KOPT-K1 (cell line): Measurements from ENCODE around the gene PDE6D.

Experiments used
- H3K27ac ChIP-seq: fragments of 200-600 bp; sonication (generic); 2 replicates; pipeline ENCODE4 v1.5.1; 2016; ENCODE audit warnings: antibody characterized with exemption, mild to moderate bottlenecking, low read depth, low read length; ENCODE audit not compliant: poor library complexity, severe bottlenecking
- H3K36me3 ChIP-seq: fragments of 200-600 bp; sonication (generic); 2 replicates; pipeline ENCODE4 v1.5.1; 2017; ENCODE audit warnings: antibody characterized with exemption, mild to moderate bottlenecking, low read length, moderate library complexity; ENCODE audit not compliant: insufficient read depth
- H3K9me3 ChIP-seq: fragments of 200-600 bp; sonication (generic); 2 replicates; pipeline ENCODE4 v1.5.1; 2017; ENCODE audit warnings: antibody characterized with exemption, low read length, mild to moderate bottlenecking; ENCODE audit not compliant: insufficient read depth, poor library complexity, severe bottlenecking

Gene PDE6D

GRCh38 chr2:231687133-231687852 is 93.8 kb downstream of the PDE6D start:
- no peaks in the 10 kb centered on the region for H3K36me3 ChIP-seq
- peak overlapping the region; percentile 91 for H3K27ac ChIP-seq
- H3K9me3 ChIP-seq = no peaks in the 10 kb centered on the region

- Histone ChIP-seq H3K27ac (peak overlapping the region; percentile 91), H3K9me3 (no peaks in the 10 kb centered on the region), H3K36me3 (no peaks in the 10 kb centered on the region)
Measured at GRCh38 chr2:231686192-231687100, 94.6 kb downstream of the PDE6D start.

- H3K27ac ChIP-seq = peak overlapping the region; percentile 91
- no peaks in the 10 kb centered on the region for H3K36me3 ChIP-seq
- no peaks in the 10 kb centered on the region for H3K9me3 ChIP-seq
Measured at GRCh38 chr2:231685349-231686191, 95.5 kb downstream of the PDE6D start.

- Histone ChIP-seq H3K9me3 (no peaks in the 10 kb centered on the region), H3K27ac (peak overlapping the region; percentile 91), H3K36me3 (no peaks in the 10 kb centered on the region)
Measured at GRCh38 chr2:231684314-231685223, 96.5 kb downstream of the PDE6D start.

- H3K9me3 ChIP-seq = no peaks in the 10 kb centered on the region
- no peaks in the 10 kb centered on the region for H3K36me3 ChIP-seq
- H3K27ac ChIP-seq = peak overlapping the region; percentile 91
Measured at GRCh38 chr2:231683292-231684235, 97.5 kb downstream of the PDE6D start.

- Histone ChIP-seq H3K9me3 (no peaks in the 10 kb centered on the region), H3K36me3 (no peaks in the 10 kb centered on the region), H3K27ac (peak overlapping the region; percentile 91)
Measured at GRCh38 chr2:231682603-231683291, 98.3 kb downstream of the PDE6D start.
